HG02610 (cell line): ENCODE results near the gene HIF1A.

Experiments used
- ATAC-seq: cut with Tn5 transposase; IDR thresholded peaks from one replicate; pipeline ENCODE4 v1.9.1; 2021; ENCODE audit warnings: mild to moderate bottlenecking, moderate library complexity; ENCODE audit not compliant: unreplicated experiment

HIF1A gene

GRCh38 chr14:61672796-61673195 lies 22.5 kb upstream of the HIF1A start:
- no peak for ATAC-seq

- no peak for ATAC-seq
Observed at GRCh38 chr14:61673305-61673704, 22.0 kb upstream of the HIF1A start.

GRCh38 chr14:61675291-61675690 lies 20.0 kb upstream of the HIF1A start:
- no peak for ATAC-seq

GRCh38 chr14:61677479-61677878 lies 17.8 kb upstream of the HIF1A start:
- ATAC-seq, result no peak

DNA sequence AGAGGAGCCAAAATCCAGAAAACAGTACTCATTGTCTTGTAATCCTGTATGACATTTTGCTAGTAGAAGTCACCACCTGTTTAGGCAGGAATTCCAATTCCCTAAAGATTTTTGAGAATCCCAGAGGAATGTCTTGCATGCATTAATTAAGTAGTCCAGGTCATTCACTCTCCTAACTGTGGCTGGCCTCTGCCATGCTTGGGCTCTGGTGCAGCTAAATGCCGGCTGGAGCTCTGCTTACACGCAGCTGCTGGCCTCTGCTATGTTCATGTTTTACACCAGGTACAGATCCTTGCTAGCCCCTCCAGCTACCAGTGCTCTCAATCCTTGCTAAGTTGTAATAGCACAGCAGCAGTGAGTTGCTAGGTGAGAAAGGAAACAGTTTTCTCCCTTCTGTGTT lies 16.3 kb upstream of the HIF1A start:
- no peak for ATAC-seq

GRCh38 chr14:61681413-61681812 lies 13.9 kb upstream of the HIF1A start:
- no peak for ATAC-seq

- no peak for ATAC-seq
Observed at GRCh38 chr14:61683108-61683507, 12.2 kb upstream of the HIF1A start.

GRCh38 chr14:61690039-61690438 lies 5.3 kb upstream of the HIF1A start:
- ATAC-seq, result no peak

DNA sequence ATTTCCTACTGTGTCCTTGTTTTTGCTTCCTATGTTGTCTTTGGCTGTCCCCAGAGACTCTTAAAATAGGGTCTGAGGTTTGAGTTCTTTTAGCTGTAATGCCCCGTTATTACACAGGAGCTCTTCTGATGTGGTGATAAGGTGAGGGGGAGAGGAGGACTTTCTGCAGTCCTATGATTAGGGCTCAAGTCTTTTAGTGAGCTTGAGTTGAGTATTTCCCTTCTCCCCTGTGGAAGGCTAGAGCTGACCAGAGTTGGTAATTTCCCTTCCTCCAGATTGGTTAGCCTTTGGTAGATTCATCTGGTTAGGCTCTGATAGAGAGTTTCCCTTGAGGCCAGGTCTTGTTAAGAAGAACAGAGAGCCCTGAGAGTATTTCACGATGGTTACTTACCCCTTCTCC lies 4.3 kb upstream of the HIF1A start:
- peak; percentile 41 for ATAC-seq

GRCh38 chr14:61691495-61691894 lies 3.8 kb upstream of the HIF1A start:
- no peak for ATAC-seq

DNA sequence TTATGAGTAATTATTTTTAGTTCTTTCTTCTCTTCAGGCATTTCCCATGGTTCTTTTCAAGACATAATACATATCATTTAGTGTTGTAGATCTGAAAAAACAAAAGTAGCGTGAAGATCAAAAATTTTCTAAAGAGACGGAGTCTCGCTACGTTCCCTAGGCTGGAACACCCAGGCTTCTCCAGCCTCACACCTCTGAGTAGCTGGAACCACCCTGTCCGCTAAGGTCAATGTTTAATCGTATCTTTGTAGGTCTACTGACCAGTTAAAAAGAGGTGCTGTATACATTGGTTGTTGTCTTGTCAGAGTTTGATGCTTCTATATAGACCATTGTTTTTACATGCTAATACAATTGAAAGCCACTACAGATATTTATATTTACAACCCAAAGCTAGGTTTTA lies 1.3 kb upstream of the HIF1A start:
- no peak for ATAC-seq

GRCh38 chr14:61695695-61696527 lies 598 bp downstream of the HIF1A start:
- peak; percentile 10 for ATAC-seq

DNA sequence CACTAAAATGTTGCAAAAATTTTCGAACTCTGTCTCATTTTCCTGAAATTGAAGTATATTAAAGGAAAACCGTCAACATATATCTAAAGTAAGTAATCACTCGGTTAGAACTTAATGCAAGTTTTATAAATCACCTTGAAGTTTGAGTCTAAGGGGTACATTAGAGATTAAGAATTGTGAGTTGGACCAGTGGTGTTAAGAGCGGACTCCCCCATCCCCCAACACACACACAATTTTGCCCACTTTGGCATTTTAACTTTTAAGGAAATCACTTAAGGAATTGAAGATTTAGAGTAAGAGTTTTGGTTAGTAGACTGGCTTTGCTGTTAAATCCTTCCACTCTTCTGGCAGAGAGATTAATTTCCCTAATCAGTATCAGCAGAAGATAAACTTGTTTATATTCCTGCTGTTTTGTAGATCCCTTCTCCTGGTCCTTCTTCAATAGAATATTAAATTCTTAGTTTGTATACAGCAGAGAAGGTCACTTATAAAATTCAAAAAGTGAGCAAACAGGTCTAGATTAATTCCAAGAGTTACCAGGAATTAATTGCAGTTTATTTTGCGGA lies 1.5 kb downstream of the HIF1A start:
- no peak for ATAC-seq

DNA sequence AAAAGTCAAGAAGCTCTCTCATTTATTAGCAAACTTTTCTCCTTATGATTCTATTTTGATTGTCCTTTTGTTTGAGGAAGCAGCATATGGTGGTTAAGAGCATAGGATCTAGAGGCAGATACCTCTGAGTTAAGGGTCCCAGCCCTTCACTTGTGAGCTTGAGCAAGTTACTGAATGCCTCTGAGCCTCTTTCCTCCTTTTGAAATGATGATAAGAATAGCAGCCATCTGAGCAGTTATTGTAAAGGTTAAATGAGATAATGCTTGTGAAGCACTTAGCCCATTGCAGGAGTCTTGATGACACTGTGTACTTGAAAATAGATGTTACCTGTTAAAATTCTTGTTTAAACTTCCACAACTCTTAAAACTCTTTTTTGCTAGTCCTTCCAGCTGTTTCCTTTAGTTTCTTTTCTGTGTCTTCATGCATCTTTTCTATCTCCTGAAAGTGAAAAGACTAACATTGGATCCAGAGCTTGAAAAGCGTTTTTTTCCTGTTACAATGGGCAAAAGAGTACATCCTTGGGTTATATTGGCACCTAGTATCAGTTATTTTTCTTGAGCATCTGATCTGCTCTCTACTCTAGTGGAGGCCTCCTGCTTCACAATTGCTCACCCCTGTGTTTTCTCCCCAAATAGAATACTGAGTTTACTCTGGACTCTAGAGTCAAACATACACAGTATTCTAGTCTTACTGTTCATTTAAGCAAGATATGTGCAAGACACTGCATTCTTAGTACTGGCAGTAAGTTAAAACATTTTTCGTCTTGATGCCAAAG lies 3.1 kb downstream of the HIF1A start:
- no peak for ATAC-seq

DNA sequence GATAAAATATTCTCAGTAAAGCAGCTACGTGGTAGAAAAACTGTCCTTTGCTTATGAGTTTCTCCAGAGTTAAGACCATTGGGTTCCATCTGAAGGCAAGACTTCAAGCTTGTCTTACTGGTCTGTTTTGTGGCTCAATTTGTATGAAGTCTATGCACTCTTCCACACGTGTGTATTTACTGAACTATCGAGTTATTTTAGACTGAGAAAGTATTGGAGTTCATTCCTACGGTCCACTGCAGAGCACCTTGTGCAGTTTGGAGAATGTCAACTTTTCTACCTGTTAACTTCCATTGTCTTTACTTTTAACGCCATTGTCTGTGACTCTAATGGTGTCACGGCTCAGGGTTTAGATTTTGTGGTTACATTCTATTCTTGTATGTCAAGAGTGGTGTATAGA lies 3.7 kb downstream of the HIF1A start:
- no peak for ATAC-seq

DNA sequence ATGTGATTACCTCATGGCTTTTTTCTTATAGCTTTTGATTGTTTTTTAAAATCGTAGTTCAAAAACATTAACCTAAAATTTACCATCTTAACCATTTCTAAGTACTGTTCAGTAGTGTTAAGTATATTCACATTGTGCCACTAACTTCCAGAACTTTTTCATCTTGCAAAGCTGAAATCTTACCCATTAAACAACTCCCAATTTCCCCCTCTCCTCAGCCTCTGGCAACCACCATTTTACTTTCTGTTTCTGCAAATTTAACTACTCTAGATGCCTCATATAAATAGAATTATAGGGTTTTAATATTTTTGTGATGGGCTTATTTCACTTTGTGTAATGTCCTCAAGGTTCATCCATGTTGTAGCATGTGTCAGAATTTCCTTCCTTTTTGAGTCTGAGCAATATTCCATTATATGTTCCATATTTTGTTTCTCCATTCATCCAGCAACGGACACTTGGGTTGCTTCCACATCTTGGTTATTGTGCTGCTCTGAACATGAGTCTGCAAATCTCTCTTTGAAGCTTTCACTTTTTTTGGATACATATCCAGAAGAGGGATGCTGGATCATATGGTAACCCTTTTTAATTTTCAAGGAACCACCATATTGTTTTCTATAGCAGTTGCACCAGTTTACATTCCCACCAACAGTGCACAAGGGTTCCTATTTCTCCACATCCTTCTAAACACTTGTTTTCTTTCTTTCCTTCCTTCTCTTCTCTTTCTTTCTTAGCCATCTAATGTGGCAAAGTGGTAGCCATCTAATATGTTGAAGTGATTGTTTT lies 5.0 kb downstream of the HIF1A start:
- ATAC-seq, result no peak

DNA sequence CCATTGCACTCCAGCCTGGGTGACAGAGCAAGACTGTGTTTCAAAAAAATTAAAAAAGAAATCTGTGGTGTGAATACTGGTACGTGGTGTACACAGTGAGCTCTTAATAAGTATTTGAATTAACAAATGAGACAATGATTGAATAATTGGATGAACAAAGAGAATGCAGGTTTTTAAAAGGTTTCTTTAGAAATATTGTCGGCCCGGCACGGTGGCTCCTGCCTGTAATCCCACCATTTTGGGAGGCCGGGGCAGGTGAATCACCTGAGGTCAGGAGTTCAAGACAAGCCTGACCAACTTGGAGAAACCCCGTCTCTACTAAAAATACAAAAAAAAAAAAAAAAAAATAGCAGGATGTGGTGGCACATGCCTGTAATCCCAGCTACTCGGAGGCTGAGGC lies 6.6 kb downstream of the HIF1A start:
- ATAC-seq, result no peak

- peak; percentile 67 for ATAC-seq
Observed at GRCh38 chr14:61703342-61704129, 8.2 kb downstream of the HIF1A start.

- no peak for ATAC-seq
Observed at GRCh38 chr14:61704554-61704953, 9.2 kb downstream of the HIF1A start.

DNA sequence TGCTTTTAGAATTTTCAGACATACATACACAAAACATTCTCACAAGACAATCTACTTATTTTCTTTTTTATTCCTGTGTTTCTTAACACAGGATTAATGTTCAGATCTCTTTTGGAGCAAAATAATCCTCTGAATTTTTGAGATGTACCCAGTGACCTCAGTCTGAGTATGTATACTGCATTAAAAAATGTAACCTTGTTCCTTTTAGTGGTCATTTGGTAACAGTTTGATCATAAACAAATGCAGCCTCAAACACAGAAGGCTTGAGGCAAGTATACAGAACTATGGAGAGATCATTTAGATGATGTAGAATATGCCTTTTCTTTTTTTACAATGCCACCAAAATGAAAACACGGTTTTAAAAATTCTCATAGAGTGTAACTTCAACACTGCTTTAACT lies 9.7 kb downstream of the HIF1A start:
- ATAC-seq, result no peak
